GM21619 (cell line): ENCODE data around the gene ARHGAP12.
"Not testable (repeated sequence)": the region's sequence is repeated elsewhere in the genome, so short reads cannot be mapped to it uniquely, and the experiment has no call there.

Source experiments
- ATAC-seq: cut with Tn5 transposase; IDR thresholded peaks from one replicate; pipeline ENCODE4 v1.9.1; 2021; ENCODE audit not compliant: unreplicated experiment

The ARHGAP12 gene

DNA sequence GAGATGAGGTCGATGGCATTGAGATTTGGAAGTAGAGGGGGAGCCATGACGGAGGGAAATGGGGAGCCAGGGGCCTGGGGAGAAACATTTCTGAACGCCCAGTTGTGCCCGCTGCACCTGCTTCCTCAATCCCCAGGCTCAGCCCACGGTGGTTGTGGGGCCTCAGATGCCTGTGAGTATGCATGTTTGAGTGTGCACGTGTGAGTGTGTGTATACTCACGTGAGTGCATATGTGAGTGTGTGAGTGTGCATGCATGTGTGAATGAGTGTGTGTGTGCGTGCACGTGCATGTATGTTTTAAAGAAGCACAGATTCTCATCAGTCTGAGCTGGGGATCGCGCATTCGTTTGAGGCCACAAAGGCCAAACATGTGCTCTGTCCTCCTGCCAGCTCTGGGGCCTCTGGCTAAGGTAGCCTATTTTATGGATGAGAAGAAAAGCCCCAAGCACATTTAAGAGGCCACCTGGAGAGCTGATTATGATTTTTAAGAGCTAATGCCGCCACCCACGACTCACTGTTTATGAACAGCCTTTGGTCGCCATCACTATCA, 154.8 kb downstream of the ARHGAP12 start:
- no peak for ATAC-seq

GRCh38 chr10:31771331-31771831, 157.2 kb downstream of the ARHGAP12 start:
- ATAC-seq: no peak

DNA sequence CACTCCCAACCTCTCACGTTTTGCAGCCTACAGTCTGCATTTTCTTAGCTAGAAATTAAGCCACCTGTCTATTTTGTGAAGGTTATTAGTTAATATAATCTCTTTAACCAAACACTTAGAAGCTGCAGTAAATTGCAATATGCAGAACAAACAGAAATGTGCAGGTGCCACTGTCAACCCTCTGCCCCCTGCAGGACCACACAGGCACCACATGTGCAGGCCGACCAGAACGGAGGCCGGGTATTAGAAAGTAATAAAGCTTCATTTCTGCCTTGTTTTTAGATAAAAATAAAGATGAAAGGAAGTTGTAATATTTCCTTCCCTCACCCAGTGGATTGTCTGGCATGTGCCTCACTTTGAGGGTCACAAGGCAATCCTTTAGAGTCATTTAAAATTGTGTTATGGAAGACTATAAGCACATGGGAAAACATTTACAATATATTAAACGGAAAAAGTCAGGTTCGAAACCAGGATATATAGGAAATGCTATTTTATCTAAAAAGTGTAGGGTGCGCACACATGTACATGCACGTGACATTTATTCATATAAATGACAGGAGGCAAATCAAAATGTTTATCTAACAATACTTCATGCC, 158.2 kb downstream of the ARHGAP12 start:
- ATAC-seq: peak; percentile 60

DNA sequence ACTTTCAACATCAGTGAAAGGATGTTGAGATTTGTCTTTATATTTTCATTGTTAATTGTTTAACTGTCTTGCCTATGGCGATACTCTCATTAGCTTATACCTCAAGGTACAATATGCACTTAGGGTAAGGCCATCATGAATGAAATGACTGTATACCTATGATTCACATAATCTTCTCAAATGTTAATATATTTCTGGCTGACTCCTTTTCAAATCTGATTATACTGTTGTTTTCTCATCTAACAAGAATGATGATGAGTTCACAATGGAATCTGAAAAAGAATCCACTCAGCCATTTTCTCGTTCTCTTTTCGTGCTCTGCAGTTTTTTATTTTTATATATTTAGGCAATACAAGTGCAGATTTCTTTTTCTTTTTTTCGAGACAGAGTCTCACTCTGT, 159.1 kb downstream of the ARHGAP12 start:
- no peak for ATAC-seq

DNA sequence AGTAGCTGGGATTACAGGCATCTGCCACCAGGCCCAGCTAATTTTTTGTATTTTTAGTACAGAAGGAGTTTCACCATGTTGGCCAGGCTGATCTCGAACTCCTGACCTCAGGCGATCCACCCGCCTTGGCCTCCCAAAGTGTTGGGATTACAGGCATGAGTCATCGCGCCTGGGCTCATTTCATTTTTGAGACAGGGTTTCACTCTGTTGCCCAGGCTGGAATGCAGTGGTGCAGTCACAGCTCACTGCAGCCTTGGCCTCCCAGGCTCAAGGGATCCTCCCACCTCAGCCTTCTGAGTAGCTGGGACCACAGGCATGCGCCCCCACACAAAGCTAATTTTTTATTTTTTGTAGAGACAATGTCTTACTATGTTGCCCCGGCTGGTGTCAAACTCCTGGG, 159.7 kb downstream of the ARHGAP12 start:
- ATAC-seq: not testable (repeated sequence)

GRCh38 chr10:31768467-31768866, 160.2 kb downstream of the ARHGAP12 start:
- ATAC-seq: no peak

GRCh38 chr10:31765541-31765940, 163.1 kb downstream of the ARHGAP12 start:
- no peak for ATAC-seq

DNA sequence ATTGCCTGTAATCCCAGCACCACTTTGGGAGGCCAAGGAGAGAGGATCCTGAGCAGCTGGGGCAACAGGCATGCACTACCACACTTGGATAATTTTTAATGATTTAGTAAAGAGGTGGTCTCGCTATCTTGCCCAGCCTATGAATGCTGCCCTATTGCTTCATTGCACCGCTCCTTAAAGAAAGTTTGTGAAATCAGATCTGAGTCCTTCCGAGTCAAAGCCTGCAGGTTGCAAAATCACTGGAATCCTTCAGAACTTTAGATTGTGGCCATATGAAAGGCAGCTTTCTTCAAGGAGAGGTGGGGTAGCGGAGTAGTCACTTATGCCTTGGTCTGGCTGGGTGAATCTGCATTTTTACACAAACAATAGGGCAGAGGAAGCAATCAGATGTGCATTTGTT, 166.3 kb downstream of the ARHGAP12 start:
- no peak for ATAC-seq

DNA sequence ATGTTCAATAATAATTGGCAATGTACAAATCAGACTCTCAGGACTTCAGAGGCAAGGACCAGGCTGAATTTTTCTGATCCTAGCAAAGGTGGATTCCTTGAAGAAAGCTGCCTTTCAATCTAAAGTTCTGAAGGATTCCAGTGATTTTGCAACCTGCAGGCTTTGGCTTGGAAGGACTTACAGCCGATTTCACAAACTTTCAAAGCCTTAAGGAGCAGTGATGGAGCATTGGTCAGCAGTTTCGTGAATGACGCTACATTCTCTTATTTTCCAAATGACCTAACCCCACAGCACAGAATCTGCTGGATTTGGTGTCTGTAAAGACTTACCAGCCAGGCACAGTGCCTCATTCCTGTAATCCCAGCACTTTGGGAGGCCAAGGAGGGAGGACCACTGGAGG, 167.5 kb downstream of the ARHGAP12 start:
- no peak for ATAC-seq

- ATAC-seq: no peak
Measured at GRCh38 chr10:31760674-31761081, 168.0 kb downstream of the ARHGAP12 start.

DNA sequence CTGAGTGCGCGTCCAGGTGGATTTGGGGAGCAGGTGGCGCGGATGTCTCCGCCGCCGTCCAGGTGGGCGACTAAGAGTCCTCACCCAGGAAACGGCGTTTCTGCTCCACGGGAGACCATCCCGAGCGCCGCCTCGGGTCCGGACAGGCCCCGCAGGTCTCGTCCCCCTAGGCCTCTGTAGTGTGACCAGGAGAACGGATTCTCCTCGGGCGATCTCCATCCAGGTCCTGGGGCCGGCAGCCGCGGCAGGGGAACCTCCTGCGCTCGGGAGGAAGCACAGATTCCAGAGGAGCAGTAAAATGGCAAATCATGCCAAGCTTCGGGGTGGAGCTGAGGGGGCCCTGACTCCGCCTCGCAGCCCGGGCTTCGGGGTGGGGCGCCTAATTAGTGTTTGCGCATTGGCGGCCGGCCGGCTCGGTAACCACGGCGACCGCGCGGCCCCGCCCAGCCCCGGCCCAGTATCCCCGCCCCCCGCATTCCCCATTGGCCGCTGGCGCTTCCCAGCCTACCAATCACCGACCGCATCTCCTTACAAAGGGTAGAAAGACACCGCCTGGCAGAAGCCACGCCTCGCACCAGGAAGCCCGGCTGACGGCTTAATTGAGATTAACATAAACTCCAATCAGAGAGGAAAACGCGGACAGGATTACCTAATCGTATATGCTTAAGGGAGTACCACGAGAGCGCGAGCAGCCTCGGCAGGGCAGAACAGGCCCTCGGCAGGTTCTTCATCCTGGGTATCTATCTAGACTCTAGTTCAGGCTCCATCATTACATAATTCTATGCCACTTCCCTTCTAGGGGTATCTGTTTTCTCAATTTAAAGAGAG, 168.6 kb downstream of the ARHGAP12 start:
- peak; percentile 91 for ATAC-seq

- no peak for ATAC-seq
Measured at GRCh38 chr10:31759124-31759798, 169.4 kb downstream of the ARHGAP12 start.

DNA sequence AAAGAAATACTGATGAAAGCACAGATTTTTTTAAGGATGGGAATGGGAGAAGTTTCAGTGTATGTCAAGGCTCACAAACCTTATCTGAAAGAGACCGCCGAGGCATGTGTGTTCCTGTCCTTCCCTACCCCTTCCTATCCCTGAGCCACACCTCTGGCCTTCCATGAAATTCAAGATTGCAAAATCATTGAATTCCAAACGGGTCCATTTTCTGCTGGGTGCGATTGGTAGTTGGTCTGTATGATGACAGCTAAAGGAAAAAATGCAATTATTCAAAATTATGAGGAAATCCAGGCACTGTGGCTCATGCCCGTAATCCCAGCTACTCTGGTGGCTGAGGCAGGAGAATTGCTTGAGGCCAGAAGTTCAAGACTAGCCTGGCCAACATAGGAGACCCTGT, 170.1 kb downstream of the ARHGAP12 start:
- ATAC-seq: no peak

- no peak for ATAC-seq
Measured at GRCh38 chr10:31757831-31758230, 170.8 kb downstream of the ARHGAP12 start.

GRCh38 chr10:31757386-31757791, 171.2 kb downstream of the ARHGAP12 start:
- ATAC-seq: no peak

- no peak for ATAC-seq
Measured at GRCh38 chr10:31756729-31757110, 171.9 kb downstream of the ARHGAP12 start.

GRCh38 chr10:31756101-31756728, 172.4 kb downstream of the ARHGAP12 start:
- no peak for ATAC-seq
